IPS DF 4.7 (cell line): Measurements from ENCODE around the gene UCHL5.
"Not testable (repeated sequence)": the region's sequence is repeated elsewhere in the genome, so short reads cannot be mapped to it uniquely, and the experiment has no call there.

Experiments
- DNase-seq: peaks from one replicate; pipeline ENCODE4 v3.0.0-alpha.2; 2013; ENCODE audit warnings: low spot score; ENCODE audit errors: extremely low read depth

UCHL5 gene

DNA sequence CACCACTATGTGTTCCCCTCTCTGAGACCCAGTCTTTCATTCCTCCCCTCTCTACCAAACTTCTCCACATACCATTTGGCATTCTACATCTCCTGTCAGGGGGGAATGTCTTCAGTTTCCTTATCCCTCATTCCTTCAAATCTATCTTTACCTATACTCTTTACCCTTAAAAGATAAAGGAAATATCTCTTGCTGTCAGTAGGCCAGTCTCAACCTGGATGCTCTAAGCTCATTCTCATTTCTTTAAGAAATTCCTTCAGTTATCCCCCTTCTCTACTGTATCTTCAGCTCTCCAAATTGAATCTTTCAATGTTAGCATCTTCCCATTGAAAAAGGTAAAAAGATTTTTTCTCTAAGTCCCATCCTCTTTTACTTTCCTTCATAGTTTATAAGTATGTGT, 6.8 kb upstream of the UCHL5 start:
- no peak for DNase-seq

DNA sequence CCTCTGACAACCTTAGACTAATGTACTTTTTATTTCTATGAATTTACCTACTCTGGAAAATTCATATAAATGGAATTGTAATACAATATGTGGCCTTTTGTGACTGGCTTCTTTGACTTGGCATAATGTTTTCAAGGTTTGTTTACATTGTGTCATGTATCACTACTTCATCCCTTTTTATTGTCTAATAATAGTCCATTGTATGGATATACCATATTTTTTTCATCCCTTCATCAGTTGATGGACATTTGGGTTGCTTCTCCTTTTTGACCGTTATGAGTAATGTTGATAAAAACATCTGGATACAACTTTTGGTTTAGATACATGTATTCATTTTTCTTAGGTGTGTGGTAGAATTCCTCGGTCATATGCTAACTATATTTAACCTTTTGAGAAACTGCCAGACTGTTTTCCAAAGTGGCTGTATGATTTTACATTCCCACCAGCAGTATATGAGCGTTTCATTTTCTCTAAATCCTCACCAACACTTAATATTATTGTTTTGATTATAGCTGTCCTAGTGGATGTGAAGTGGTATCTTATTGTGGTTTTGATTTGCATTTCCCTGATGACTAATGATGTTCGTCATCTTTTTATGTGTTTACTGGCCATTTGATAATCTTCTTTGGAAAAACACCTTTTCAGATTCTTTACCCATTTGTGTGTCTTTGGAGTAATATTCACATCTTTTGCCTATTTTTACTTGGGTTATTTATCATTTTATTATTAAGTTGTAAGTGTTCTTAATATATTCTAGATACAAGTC, 3.7 kb upstream of the UCHL5 start:
- DNase-seq, result no peak

GRCh38 chr1:193060938-193061337, 1.8 kb upstream of the UCHL5 start:
- DNase-seq, result no peak

DNA sequence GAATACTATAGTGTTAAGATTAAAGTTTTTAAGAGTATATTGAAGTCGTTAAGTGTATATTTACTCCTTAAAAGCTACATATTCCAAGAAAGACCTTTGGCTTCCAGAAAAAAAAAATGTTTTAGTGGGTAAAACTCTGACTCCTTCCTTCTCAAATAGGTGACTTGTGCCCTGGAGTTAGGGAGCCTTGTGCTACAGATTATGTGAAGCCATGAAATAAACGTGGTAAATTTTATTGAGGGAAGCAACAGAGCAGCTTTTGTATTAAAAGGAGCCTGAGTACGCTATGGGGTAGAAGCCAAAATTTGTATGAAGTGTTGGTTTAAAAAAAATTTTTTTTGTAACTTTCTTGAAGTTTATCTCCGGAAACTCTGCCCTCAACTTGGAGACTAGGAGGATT, 1.2 kb upstream of the UCHL5 start:
- DNase-seq, result no peak

- no peak for DNase-seq
Observed at GRCh38 chr1:193060115-193060403, 899 bp upstream of the UCHL5 start.

DNA sequence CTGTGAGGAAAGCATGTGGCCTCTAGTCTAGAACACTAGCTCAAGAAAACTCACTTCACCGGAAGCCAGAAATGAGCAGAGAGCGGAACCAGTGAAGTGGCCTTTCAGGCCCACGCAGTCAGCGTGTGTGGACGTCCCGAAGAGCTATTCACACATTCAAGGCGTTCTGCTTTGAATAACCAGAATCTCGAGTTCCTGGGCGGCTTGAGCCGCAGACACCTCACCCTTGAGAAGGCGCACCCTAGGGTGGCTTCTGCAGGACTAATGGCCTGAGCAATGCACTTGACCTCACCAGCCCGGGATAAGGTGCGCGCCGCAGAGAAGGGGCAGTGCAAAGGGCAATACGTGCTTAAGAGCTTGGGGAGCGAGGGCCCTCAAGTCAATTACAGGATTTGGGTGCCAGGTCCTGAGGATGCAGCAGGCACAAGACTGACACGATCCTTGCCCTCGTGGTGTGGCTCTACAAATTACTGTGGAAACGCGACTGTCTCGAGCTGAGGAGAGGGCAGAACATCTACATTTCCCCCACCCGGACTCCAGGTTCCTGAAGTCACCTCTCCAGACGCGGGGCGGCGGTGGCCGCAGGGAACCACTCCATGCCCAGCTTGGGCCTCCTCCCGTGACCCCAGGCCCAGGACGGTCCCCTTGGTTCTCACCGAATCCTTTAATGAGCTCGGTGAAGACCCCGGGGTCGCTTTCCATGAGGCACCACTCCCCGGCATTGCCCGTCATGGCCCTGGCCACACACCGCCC, 455 bp downstream of the UCHL5 start:
- DNase-seq, result no peak

- no peak for DNase-seq
Observed at GRCh38 chr1:193054169-193054675, 4.9 kb downstream of the UCHL5 start.

DNA sequence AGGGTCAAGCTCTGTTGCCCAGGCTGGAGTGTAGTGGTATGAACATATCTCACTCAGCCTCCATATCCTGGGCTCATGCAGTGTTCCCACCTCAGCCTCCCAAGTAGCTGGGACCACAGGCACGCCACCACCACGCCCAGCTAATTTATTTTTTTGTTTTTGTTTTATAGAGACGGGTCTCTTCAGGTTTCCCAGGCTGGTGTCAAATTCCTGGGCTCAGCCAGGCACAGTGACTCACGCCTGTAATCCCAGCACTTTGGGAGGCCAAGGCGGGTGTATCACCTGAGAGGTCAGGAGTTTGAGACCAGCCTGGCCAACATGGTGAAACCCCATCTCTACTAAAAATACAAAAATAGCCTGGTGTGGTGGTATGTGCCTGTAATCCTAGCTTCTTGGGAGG, 10.2 kb downstream of the UCHL5 start:
- not testable (repeated sequence) for DNase-seq

- DNase-seq, result no peak
Observed at GRCh38 chr1:193042766-193043691, 16.1 kb downstream of the UCHL5 start.

DNA sequence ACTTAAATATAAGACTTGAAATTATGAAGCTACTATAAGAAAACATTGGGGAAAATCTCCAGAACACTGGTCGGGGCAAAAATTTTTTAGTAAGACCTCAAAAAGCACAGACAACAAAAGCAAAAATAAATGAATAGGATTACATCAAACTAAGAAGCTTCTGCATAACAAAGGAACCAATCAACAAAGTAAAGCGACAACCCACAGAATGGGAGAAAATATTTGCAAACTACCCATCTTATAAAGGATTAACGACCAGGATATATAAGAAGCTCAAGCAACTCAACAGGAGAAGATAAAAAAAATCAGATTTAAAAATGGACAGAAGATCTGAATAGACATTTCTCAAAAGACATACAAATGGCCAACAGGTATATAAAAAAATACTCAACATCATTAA, 19.1 kb downstream of the UCHL5 start:
- DNase-seq, result no peak

GRCh38 chr1:193036337-193037047, 22.7 kb downstream of the UCHL5 start:
- no peak for DNase-seq

GRCh38 chr1:193033610-193034009, 25.6 kb downstream of the UCHL5 start:
- DNase-seq, result no peak

GRCh38 chr1:193032643-193033427, 26.3 kb downstream of the UCHL5 start:
- DNase-seq, result not testable (repeated sequence)

GRCh38 chr1:193031431-193031830, 27.7 kb downstream of the UCHL5 start:
- DNase-seq, result no peak

- no peak for DNase-seq
Observed at GRCh38 chr1:193030280-193030679, 28.9 kb downstream of the UCHL5 start.

DNA sequence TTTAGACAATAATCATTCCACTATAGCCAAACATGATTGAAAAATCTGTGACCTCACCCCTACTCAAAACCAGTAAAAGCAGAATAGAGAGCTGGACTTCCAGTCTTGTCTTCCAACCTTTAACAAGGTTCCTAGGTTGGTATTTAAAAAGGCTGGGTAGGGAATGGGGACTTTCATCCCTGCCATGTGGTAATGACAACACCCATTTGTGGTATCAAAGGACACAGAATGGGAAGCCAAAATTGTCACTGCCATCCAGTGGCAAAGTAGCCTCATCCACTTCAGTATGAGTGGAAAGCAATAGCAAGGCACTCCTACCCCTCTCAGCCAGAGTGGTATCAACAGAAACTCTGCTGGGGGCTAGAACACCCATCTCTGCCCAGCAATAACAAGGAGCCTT, 33.9 kb downstream of the UCHL5 start:
- no peak for DNase-seq

DNA sequence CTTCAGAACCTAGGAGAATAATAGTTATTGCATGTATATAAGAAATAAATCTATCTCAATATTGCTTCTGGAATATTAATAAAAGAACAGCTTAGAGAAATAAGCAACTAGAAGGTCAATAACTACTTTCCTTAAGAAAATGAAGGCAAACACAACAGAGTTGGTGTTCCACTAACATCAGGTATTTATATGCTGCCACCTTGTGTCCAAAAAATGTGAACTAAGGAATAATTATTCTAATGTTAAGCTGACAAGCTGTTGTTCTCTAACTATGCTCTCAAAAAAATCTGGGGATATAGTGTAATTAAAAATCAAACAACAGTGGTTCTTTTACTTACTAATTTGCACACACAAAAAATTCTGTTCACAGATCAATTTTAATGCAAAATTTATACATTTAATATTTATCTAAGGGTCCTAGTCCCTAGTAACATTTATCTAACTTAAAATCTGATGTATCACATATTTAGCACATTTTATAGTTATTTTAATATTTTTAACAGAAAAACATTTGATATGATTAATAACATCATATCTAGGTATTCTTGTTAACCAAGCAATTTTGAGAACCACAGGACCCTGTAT, 39.6 kb downstream of the UCHL5 start:
- no peak for DNase-seq

GRCh38 chr1:193016788-193017187, 42.4 kb downstream of the UCHL5 start:
- DNase-seq, result no peak

- no peak for DNase-seq
Observed at GRCh38 chr1:193014400-193014799, 44.8 kb downstream of the UCHL5 start.

GRCh38 chr1:193013707-193014106, 45.5 kb downstream of the UCHL5 start:
- DNase-seq, result no peak
